ENCODE data around the gene EXOC6. TPM values are rescaled to one million over a fixed set of nuclear protein-coding genes. Genes with fewer than 3 reads are reported as not detected.

The EXOC6 gene
- total and polyA plus RNA-seq, 2 of the 13 experiments (the other 11 are each of a cell fraction or from before 2014, with no cell fraction given) = 22.2 to 29.2 TPM

- peak; percentile 60; the same call in 1 of the 2 replicates for TF ChIP-seq ZNF414 (CRISPR knock-in tag; IDR thresholded peaks at IDR 0.05)
These were observed 225.9 kb downstream of the EXOC6 start (continued) for GRCh38 chr10:93074147-93074596.

GRCh38 chr10:93074597-93075368 lies 226.5 kb downstream of the EXOC6 start:
- Histone ChIP-seq H3K9ac (ENCODE audit: insufficient read depth, low read depth, low read length) (no peak overlapping the region), H3K4me3 (replicated peaks in 1 of 3; ENCODE audit: insufficient read depth in 1 of 3, low read depth in 2 of 3, low read length in 3 of 3) (peak overlapping the region in 2 of 3 experiments; percentile 15 to 77; a peak in 2 of 6 replicates), H3K4me2 (ENCODE audit: low read depth, low read length) (peak overlapping the region; percentile 89), H4K20me1 (ENCODE audit: insufficient read depth, low read length) (no peaks in the 10 kb centered on the region), H3K27me3 (ENCODE audit: control insufficient read depth in 1 of 2, insufficient read depth in 2 of 2, low read length in 2 of 2) (peaks cover 11 to 56% of the 10 kb centered on the region in 2 experiments; a peak in 4 of 5 replicates), H3K36me3 (replicated peaks in 1 of 2; ENCODE audit: control insufficient read depth in 1 of 2, insufficient read depth in 2 of 2, low read length in 2 of 2) (no peaks in the 10 kb centered on the region), H3K79me2 (ENCODE audit: insufficient read depth, low read length) (no peaks in the 10 kb centered on the region), H3K9me3 (ENCODE audit: low read length) (no peaks in the 10 kb centered on the region), H3K27ac (ENCODE audit: extremely low read length, insufficient read depth, low read length) (no peak overlapping the region), H3K4me1 (ENCODE audit: insufficient read depth, low read length) (peaks cover 38% of the 10 kb centered on the region), H2AFZ (ENCODE audit: low read length) (no peak overlapping the region)
- ChIA-PET CTCF (ENCODE audit: low intra/inter-chr PET ratio, low total read pairs) (no interaction called here), POLR2A (no interaction called here)
- in situ Hi-C loops (cut with HindIII; ENCODE audit: extremely low pct_ligation_motif_present, low pct_unique_long_range_greater_than_20kb) = loop anchor here (10.0 kb wide), 1 partner anchor 220 kb away; no protein-coding TSS in a partner anchor
- no TSS peak for BruUV-seq (replicated peaks)
- no peak for ATAC-seq
- no peak for FAIRE-seq
- DNase-seq (ENCODE audit: low spot score) = no peak
- TF ChIP-seq ZNF790 (CRISPR knock-in tag; IDR thresholded peaks at IDR 0.05; ENCODE audit: borderline replicate concordance) (0 out of 2 replicates have a peak, but pooled peaks have one; percentile 10), PHF20 (CRISPR knock-in tag; IDR thresholded peaks at IDR 0.05) (no peak), ZNF274 (CRISPR knock-in tag; IDR thresholded peaks at IDR 0.05) (0 out of 2 replicates have a peak, but pooled peaks have one; percentile 26), ZBTB38 (CRISPR knock-in tag; IDR thresholded peaks at IDR 0.05) (0 out of 2 replicates have a peak, but pooled peaks have one; percentile 33)
- intact Hi-C loops (cut with micrococcal nuclease; ENCODE audit: unreplicated experiment) = loop anchor here (2.0 to 10.0 kb wide), 3 partner anchors 68 to 283 kb away; no protein-coding TSS in a partner anchor
- WGBS (ENCODE audit: low lambda C conversion rate) = 69% methylated on average over 36 of the region's 67 CpGs
